ENCODE data around the gene TAF1L.

TAF1L gene

GRCh38 chr9:32590476-32590875 lies 45.0 kb downstream of the TAF1L start:
- in situ Hi-C loops (cut with HindIII; ENCODE audit: low sequenced_read_pairs) = no loop called here
- H3K4me3 ChIP-seq (ENCODE audit: low read depth, low read length) = no peak overlapping the region
- no peak for DNase-seq (ENCODE audit: low read depth, low spot score)
- no peak for TF ChIP-seq CTCF (IDR thresholded peaks at IDR 0.05; ENCODE audit: low read depth, low read length)

GRCh38 chr9:32589083-32589723 lies 46.3 kb downstream of the TAF1L start:
- TF ChIP-seq CTCF (IDR thresholded peaks at IDR 0.05; ENCODE audit: low read depth, low read length) = peak; percentile 67
- peak; percentile 69 for DNase-seq (ENCODE audit: low read depth, low spot score)
- H3K4me3 ChIP-seq (ENCODE audit: low read depth, low read length) = no peak overlapping the region
- in situ Hi-C loops (cut with HindIII; ENCODE audit: low sequenced_read_pairs) = no loop called here

- peak; percentile 13 for TF ChIP-seq CTCF (IDR thresholded peaks at IDR 0.05; ENCODE audit: low read depth, low read length)
- no peak overlapping the region for H3K4me3 ChIP-seq (ENCODE audit: low read depth, low read length)
- in situ Hi-C loops (cut with HindIII; ENCODE audit: low sequenced_read_pairs) = no loop called here
- peak; percentile 32 for DNase-seq (ENCODE audit: low read depth, low spot score)
These were observed 47.6 kb downstream of the TAF1L start for GRCh38 chr9:32587901-32588300.

- in situ Hi-C loops (cut with HindIII; ENCODE audit: low sequenced_read_pairs) = no loop called here
- no peak for DNase-seq (ENCODE audit: low read depth, low spot score)
These were observed 50.7 kb downstream of the TAF1L start for GRCh38 chr9:32584784-32585183.

GRCh38 chr9:32581512-32582143 lies 53.8 kb downstream of the TAF1L start:
- DNase-seq (ENCODE audit: low read depth, low spot score) = peak; percentile 78
- in situ Hi-C loops (cut with HindIII; ENCODE audit: low sequenced_read_pairs) = no loop called here
- no peak overlapping the region for H3K4me3 ChIP-seq (ENCODE audit: low read depth, low read length)
- TF ChIP-seq CTCF (IDR thresholded peaks at IDR 0.05; ENCODE audit: low read depth, low read length) = peak; percentile 71

More at GRCh38 chr9:32584784-32585183, 50.7 kb downstream of the TAF1L start:
- H3K4me3 ChIP-seq (ENCODE audit: low read depth, low read length) = no peak overlapping the region
- TF ChIP-seq CTCF (IDR thresholded peaks at IDR 0.05; ENCODE audit: low read depth, low read length) = no peak

GRCh38 chr9:32580631-32581300 lies 54.7 kb downstream of the TAF1L start:
- in situ Hi-C loops (cut with HindIII; ENCODE audit: low sequenced_read_pairs) = no loop called here
- no peak for TF ChIP-seq CTCF (IDR thresholded peaks at IDR 0.05; ENCODE audit: low read depth, low read length)
- DNase-seq (ENCODE audit: low read depth, low spot score) = no peak
- no peak overlapping the region for H3K4me3 ChIP-seq (ENCODE audit: low read depth, low read length)

Data from astrocyte of the spinal cord (primary cell).